GM20000 (cell line): Measurements from ENCODE around the gene TKT.

Experiments
- DNase-seq: peaks from one replicate; pipeline ENCODE4 v3.0.0; 2012; ENCODE audit warnings: low spot score
- CTCF ChIP-seq: IDR thresholded peaks from 2 replicates; pipeline ENCODE4 v1.5.1; 2012; ENCODE audit warnings: mild to moderate bottlenecking, control low read depth; ENCODE audit errors: extremely low read depth, missing control alignments

TKT gene

GRCh38 chr3:53190659-53191058 lies 65.2 kb downstream of the TKT start:
- no peak for TF ChIP-seq CTCF
- DNase-seq: peak; percentile 74

- DNase-seq: no peak
- no peak for TF ChIP-seq CTCF
Observed at GRCh38 chr3:53189276-53189675, 66.5 kb downstream of the TKT start.

- no peak for TF ChIP-seq CTCF
- DNase-seq: no peak
Observed at GRCh38 chr3:53188720-53189119, 67.1 kb downstream of the TKT start.

GRCh38 chr3:53188136-53188685 lies 67.6 kb downstream of the TKT start:
- no peak for TF ChIP-seq CTCF
- no peak for DNase-seq

- TF ChIP-seq CTCF: no peak
- DNase-seq: no peak
Observed at GRCh38 chr3:53187430-53187829, 68.4 kb downstream of the TKT start.

- TF ChIP-seq CTCF: no peak
- DNase-seq: no peak
Observed at GRCh38 chr3:53186726-53187125, 69.1 kb downstream of the TKT start.

GRCh38 chr3:53185761-53186465 lies 69.9 kb downstream of the TKT start:
- TF ChIP-seq CTCF: no peak
- DNase-seq: no peak
